Liver (tissue), 9 donors: ENCODE measurements around the gene HIBADH. TPM values are rescaled to one million over a fixed set of nuclear protein-coding genes. Genes with fewer than 3 reads are reported as not detected.

Experiments
- DNase-seq: peaks from one replicate; pipeline ENCODE4 v3.0.0-alpha.2; 2017; ENCODE audit warnings: low spot score
- H3K27ac ChIP-seq, 2 donors: one replicate each; pipeline ENCODE4 v1.7.0; 2013; ENCODE audit warnings: inconsistent platforms in 2 of 2, low read length in 2 of 2, control low read depth in 1 of 2, low read depth in 1 of 2, mild to moderate bottlenecking in 1 of 2
- H3K27me3 ChIP-seq, 4 donors: one replicate each; pipeline versions ENCODE4 v1.6.1 to v1.7.0; 2013; ENCODE audit warnings: low read length in 3 of 4, inconsistent platforms in 1 of 4, mild to moderate bottlenecking in 1 of 4, moderate library complexity in 1 of 4; ENCODE audit not compliant: control insufficient read depth in 4 of 4, insufficient read depth in 4 of 4
- H3K36me3 ChIP-seq, 4 donors: one replicate each; pipeline versions ENCODE4 v1.6.1 to v1.7.0; 2013; ENCODE audit warnings: low read length in 3 of 4, mild to moderate bottlenecking in 3 of 4, low read depth in 1 of 4, moderate library complexity in 1 of 4; ENCODE audit not compliant: control insufficient read depth in 4 of 4, insufficient read depth in 3 of 4
- H3K4me1 ChIP-seq, 4 donors: one replicate each; pipeline versions ENCODE4 v1.6.1 to v1.7.0; 2013; ENCODE audit warnings: low read length in 3 of 4, mild to moderate bottlenecking in 3 of 4, moderate library complexity in 1 of 4; ENCODE audit not compliant: control insufficient read depth in 4 of 4, insufficient read depth in 4 of 4
- H3K4me3 ChIP-seq, 3 donors: one replicate each; pipeline versions ENCODE4 v1.6.1 to v1.7.0; 2013; ENCODE audit warnings: low read length in 3 of 3, control low read depth in 1 of 3, low read depth in 1 of 3, mild to moderate bottlenecking in 1 of 3
- H3K9ac ChIP-seq, 2 donors: one replicate each; pipeline ENCODE4 v1.7.0; 2013; ENCODE audit warnings: low read length in 2 of 2, mild to moderate bottlenecking in 2 of 2, moderate library complexity in 2 of 2, control low read depth in 1 of 2, low read depth in 1 of 2
- H3K9me3 ChIP-seq, 4 donors: one replicate each; pipeline versions ENCODE4 v1.6.1 to v1.7.0; 2013; ENCODE audit warnings: low read length in 3 of 4; ENCODE audit not compliant: control insufficient read depth in 4 of 4
- ATF3 ChIP-seq: IDR thresholded peaks from 2 replicates; pipeline ENCODE4 v1.6.1; 2016; ENCODE audit warnings: antibody characterized with exemption
- EGR1 ChIP-seq, 2 donors: IDR thresholded peaks; 2 replicates each; pipeline ENCODE4 v1.6.1; 2016 to 2018; ENCODE audit warnings: antibody characterized with exemption in 2 of 2, low read depth in 2 of 2
- FOXA1 ChIP-seq: IDR thresholded peaks from 2 replicates; pipeline ENCODE4 v1.6.1; 2016; ENCODE audit warnings: antibody characterized with exemption
- FOXA2 ChIP-seq: IDR thresholded peaks from 2 replicates; pipeline ENCODE4 v1.6.1; 2016; ENCODE audit warnings: antibody characterized with exemption
- HNF4A ChIP-seq, 2 donors: conservative IDR thresholded peaks; 2 replicates each; pipeline ENCODE4 v1.6.1; 2016; ENCODE audit warnings: antibody characterized with exemption in 2 of 2, mild to moderate bottlenecking in 2 of 2
- HNF4G ChIP-seq: IDR thresholded peaks from 2 replicates; pipeline ENCODE4 v1.6.1; 2016; ENCODE audit warnings: antibody characterized with exemption
- JUND ChIP-seq, 2 donors: IDR thresholded peaks; 2 replicates each; pipeline ENCODE4 v1.6.1; 2016; ENCODE audit warnings: antibody characterized with exemption in 2 of 2
- MAX ChIP-seq: IDR thresholded peaks from 2 replicates; pipeline ENCODE4 v1.6.1; 2016; ENCODE audit warnings: antibody characterized with exemption
- NR2F2 ChIP-seq: IDR thresholded peaks from 2 replicates; pipeline ENCODE4 v1.6.1; 2016; ENCODE audit warnings: antibody characterized with exemption
- RAD21 ChIP-seq, 2 donors: IDR thresholded peaks; 2 replicates each; pipeline ENCODE4 v1.6.1; 2016; ENCODE audit warnings: antibody characterized with exemption in 2 of 2, mild to moderate bottlenecking in 2 of 2
- RXRA ChIP-seq, 2 donors: IDR thresholded peaks; 2 replicates each; pipeline ENCODE4 v1.6.1; 2017 to 2018; ENCODE audit warnings: antibody characterized with exemption in 2 of 2, mild to moderate bottlenecking in 1 of 2
- SP1 ChIP-seq: IDR thresholded peaks from 2 replicates; pipeline ENCODE4 v1.6.1; 2018; ENCODE audit warnings: antibody characterized with exemption, mild to moderate bottlenecking
- TAF1 ChIP-seq: conservative IDR thresholded peaks from 2 replicates; pipeline ENCODE4 v1.6.1; 2016; ENCODE audit warnings: antibody characterized with exemption, mild to moderate bottlenecking
- YY1 ChIP-seq: IDR thresholded peaks from 2 replicates; pipeline ENCODE4 v1.6.1; 2016; ENCODE audit warnings: antibody characterized with exemption, mild to moderate bottlenecking
- WGBS: extraction: QIAGEN DNeasy Blood & Tissue Kit; methylation state at CpG from one replicate; pipeline ENCODE4 v1.1.7; 2013; 5-methylcytosine and 5-hydroxymethylcytosine counted together
- polyA plus RNA-seq, 2 donors: library from polyadenylated mRNA; stranded (reverse) in 1 of 2; unstranded in 1 of 2; fragments of 200-250 nt in 1 of 2; fragments of >200 nt in 1 of 2; fragmentation: Nextera tagmentation in 1 of 2; extraction: Ambion mirVana in 1 of 2; gene quantifications; one replicate each; pipeline versions ENCODE4 v1.2.1 to v1.2.3, GENCODE V29; 2013 to 2015
- total RNA-seq, 2 donors: library from RNA; depleted of rRNA; stranded (reverse); fragments of >200 nt; gene quantifications; one replicate each; pipeline ENCODE4 v1.2.3, GENCODE V29; 2014
- TF ChIP-seq, protein P1 (sequence below): fragments of 150-350 bp; IDR thresholded peaks from 2 replicates; pipeline ENCODE4 v1.5.1; 2017; ENCODE audit warnings: improper control_type of control experiment, low read depth, low read length; ENCODE audit not compliant: missing input control
- TF ChIP-seq, protein P2 (sequence below): IDR thresholded peaks from 2 replicates; pipeline ENCODE4 v1.6.1; 2016; ENCODE audit warnings: antibody characterized with exemption
- donor health status: healthy.
- donor health status: healthy.
- donor health status: healthy.
- donor health status: healthy.
- donor health status: healthy.

HIBADH gene
- total and polyA plus RNA-seq, 4 donors = 27.7 to 78.9 (median 58.2) TPM

DNA sequence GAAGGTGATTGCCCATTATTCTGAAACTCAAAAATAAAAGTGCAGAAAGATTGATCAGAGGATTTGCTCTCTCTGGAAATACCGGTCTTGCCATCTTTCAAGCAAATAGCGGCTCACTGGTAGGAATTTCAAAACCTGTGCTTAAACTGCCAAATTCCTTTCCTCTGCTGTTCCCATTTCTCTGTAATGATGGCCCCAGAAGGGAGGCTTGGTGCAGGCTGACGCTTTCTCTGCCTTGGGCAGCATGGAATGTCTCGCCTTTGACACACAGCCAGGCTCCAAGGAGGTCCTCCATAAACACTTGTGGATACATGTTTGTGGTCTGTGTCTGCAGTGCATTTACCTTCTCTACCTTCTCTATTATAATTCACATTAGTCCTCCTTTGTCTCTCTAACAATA is 146.8 kb downstream of the HIBADH start:
- Histone ChIP-seq H3K36me3 (peaks cover 0 to 3% (median 0%) of the 10 kb centered on the region in 4 donors), H3K9ac (no peak overlapping the region), H3K4me1 (no peaks in the 10 kb centered on the region), H3K9me3 (no peaks in the 10 kb centered on the region), H3K4me3 (no peak overlapping the region), H3K27me3 (no peaks in the 10 kb centered on the region), H3K27ac (no peak overlapping the region)
- TF ChIP-seq MAX = no peak
- no peak for TF ChIP-seq RAD21 (IDR thresholded peaks at IDR 0.05)
- TF ChIP-seq, protein P1, sequence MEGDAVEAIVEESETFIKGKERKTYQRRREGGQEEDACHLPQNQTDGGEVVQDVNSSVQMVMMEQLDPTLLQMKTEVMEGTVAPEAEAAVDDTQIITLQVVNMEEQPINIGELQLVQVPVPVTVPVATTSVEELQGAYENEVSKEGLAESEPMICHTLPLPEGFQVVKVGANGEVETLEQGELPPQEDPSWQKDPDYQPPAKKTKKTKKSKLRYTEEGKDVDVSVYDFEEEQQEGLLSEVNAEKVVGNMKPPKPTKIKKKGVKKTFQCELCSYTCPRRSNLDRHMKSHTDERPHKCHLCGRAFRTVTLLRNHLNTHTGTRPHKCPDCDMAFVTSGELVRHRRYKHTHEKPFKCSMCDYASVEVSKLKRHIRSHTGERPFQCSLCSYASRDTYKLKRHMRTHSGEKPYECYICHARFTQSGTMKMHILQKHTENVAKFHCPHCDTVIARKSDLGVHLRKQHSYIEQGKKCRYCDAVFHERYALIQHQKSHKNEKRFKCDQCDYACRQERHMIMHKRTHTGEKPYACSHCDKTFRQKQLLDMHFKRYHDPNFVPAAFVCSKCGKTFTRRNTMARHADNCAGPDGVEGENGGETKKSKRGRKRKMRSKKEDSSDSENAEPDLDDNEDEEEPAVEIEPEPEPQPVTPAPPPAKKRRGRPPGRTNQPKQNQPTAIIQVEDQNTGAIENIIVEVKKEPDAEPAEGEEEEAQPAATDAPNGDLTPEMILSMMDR = no peak
- no peak for TF ChIP-seq HNF4G
- TF ChIP-seq EGR1 (IDR thresholded peaks at IDR 0.05; ENCODE audit: low read depth in 2 of 2) = no peak
- TF ChIP-seq ATF3 = no peak
- no peak for TF ChIP-seq HNF4A (conservative IDR thresholded peaks at IDR 0.05)
- no peak for TF ChIP-seq SP1
- no peak for TF ChIP-seq FOXA1
- no peak for DNase-seq
- 96% methylated on average over 4 of the region's 4 CpGs for WGBS

DNA sequence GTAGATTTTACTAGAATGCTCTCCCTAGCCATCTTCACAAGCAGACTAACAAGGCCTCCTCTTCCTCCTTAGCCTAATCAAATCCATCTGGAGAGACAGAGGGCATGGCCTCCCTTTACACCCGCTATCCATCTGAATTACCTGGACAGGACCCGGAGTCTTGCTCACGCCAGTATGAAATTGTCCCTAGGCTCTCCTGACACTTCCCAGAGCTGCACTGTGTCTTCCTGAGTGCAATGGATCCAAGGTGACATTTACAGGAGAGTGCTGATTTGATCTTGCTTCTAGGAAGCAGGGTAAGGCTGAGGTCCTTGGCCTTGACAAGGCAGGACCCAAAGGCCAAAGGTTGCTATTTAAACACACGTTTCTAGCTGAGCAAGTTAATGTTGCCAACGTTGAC is 147.8 kb downstream of the HIBADH start:
- DNase-seq = no peak
- no peaks in the 10 kb centered on the region for H3K9me3 ChIP-seq
- WGBS = 66% methylated on average over 5 of the region's 5 CpGs
- no peak overlapping the region for H3K27ac ChIP-seq
- H3K36me3 ChIP-seq = no peaks in the 10 kb centered on the region
- no peaks in the 10 kb centered on the region for H3K27me3 ChIP-seq
- H3K9ac ChIP-seq = no peak overlapping the region
- no peak for TF ChIP-seq YY1
- no peak for TF ChIP-seq TAF1
- TF ChIP-seq JUND (IDR thresholded peaks at IDR 0.05) = no peak
- TF ChIP-seq, protein P2, sequence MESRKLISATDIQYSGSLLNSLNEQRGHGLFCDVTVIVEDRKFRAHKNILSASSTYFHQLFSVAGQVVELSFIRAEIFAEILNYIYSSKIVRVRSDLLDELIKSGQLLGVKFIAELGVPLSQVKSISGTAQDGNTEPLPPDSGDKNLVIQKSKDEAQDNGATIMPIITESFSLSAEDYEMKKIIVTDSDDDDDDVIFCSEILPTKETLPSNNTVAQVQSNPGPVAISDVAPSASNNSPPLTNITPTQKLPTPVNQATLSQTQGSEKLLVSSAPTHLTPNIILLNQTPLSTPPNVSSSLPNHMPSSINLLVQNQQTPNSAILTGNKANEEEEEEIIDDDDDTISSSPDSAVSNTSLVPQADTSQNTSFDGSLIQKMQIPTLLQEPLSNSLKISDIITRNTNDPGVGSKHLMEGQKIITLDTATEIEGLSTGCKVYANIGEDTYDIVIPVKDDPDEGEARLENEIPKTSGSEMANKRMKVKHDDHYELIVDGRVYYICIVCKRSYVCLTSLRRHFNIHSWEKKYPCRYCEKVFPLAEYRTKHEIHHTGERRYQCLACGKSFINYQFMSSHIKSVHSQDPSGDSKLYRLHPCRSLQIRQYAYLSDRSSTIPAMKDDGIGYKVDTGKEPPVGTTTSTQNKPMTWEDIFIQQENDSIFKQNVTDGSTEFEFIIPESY = no peak
- TF ChIP-seq FOXA2 = no peak
- TF ChIP-seq HNF4A (conservative IDR thresholded peaks at IDR 0.05) = no peak
- no peak for TF ChIP-seq ATF3
- TF ChIP-seq HNF4G = no peak
- no peak for TF ChIP-seq SP1
- no peak for TF ChIP-seq NR2F2
- TF ChIP-seq MAX = no peak
- TF ChIP-seq RXRA (IDR thresholded peaks at IDR 0.05) = no peak
- no peak overlapping the region for H3K4me3 ChIP-seq
- no peaks in the 10 kb centered on the region for H3K4me1 ChIP-seq
